Glutamatergic neuron (in vitro differentiated cells): ENCODE results near the gene HSP90B1. TPM values are rescaled to one million over a fixed set of nuclear protein-coding genes. Genes with fewer than 3 reads are reported as not detected.

Experiments
- DNase-seq: peaks from one replicate; pipeline ENCODE4 v3.0.0; 2022
- H3K27ac Mint-ChIP-seq: one replicate; pipeline ENCODE4 v1.8.0; 2020; ENCODE audit warnings: mild to moderate bottlenecking, mixed read lengths, inconsistent platforms; ENCODE audit not compliant: unreplicated experiment
- H3K27me3 Mint-ChIP-seq: one replicate; pipeline ENCODE4 v1.8.0; 2020; ENCODE audit warnings: mild to moderate bottlenecking, moderate library complexity, mixed read lengths, inconsistent platforms; ENCODE audit not compliant: unreplicated experiment
- H3K36me3 Mint-ChIP-seq: one replicate; pipeline ENCODE4 v1.8.0; 2020; ENCODE audit warnings: mild to moderate bottlenecking, mixed read lengths, inconsistent platforms; ENCODE audit not compliant: unreplicated experiment
- H3K4me1 Mint-ChIP-seq: one replicate; pipeline ENCODE4 v1.8.0; 2020; ENCODE audit warnings: mild to moderate bottlenecking, low read depth, mixed read lengths, inconsistent platforms; ENCODE audit not compliant: unreplicated experiment
- H3K4me3 Mint-ChIP-seq: one replicate; pipeline ENCODE4 v1.8.0; 2020; ENCODE audit warnings: mild to moderate bottlenecking, mixed read lengths, inconsistent platforms; ENCODE audit not compliant: unreplicated experiment
- H3K9me3 Mint-ChIP-seq: one replicate; pipeline ENCODE4 v1.8.0; 2020; ENCODE audit warnings: mild to moderate bottlenecking, moderate library complexity, mixed read lengths, inconsistent platforms; ENCODE audit not compliant: unreplicated experiment
- total RNA-seq: library from RNA; stranded (reverse); fragmentation: NEBNext Ultra II Directional; extraction: Animal tissue kit (Norgen Biotek cat#: 25700); gene quantifications from one replicate; pipeline ENCODE4 v1.2.1, GENCODE V29; 2021; ENCODE audit not compliant: unreplicated experiment
- TF ChIP-seq, protein P1 (sequence below): fragments of 200-600 bp; sonication (generic); IDR thresholded peaks from one replicate; pipeline ENCODE4 v1.5.0; 2021; ENCODE audit not compliant: partially characterized antibody, unreplicated experiment

HSP90B1 gene
- total RNA-seq, 1 donor from 2014 or later, result 231 TPM

DNA sequence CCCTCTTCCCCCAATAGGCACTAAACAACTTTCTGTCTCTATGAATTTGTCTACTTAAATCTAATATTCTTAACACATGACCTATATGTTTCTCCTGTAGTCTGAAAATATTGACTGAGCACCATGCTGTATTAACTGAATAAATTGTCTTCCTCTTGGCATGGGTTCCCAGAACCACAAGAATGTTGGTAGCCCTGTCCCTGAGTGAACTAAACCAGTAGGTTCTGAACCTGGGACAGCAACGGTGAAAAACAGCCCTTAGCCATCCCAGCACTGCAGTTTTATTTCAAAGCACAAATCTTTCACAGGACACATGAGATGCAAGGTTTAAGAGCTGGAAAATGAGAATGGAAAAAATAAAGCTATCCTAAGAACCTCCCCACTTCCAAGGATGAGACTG lies 20.4 kb upstream of the HSP90B1 start:
- Mint-ChIP-seq H3K36me3 (no peaks in the 10 kb centered on the region), H3K4me1 (peaks cover 13% of the 10 kb centered on the region), H3K27me3 (no peaks in the 10 kb centered on the region), H3K9me3 (peaks cover 3% of the 10 kb centered on the region), H3K4me3 (no peak overlapping the region), H3K27ac (no peak overlapping the region)
- no peak for DNase-seq
- TF ChIP-seq, protein P1, sequence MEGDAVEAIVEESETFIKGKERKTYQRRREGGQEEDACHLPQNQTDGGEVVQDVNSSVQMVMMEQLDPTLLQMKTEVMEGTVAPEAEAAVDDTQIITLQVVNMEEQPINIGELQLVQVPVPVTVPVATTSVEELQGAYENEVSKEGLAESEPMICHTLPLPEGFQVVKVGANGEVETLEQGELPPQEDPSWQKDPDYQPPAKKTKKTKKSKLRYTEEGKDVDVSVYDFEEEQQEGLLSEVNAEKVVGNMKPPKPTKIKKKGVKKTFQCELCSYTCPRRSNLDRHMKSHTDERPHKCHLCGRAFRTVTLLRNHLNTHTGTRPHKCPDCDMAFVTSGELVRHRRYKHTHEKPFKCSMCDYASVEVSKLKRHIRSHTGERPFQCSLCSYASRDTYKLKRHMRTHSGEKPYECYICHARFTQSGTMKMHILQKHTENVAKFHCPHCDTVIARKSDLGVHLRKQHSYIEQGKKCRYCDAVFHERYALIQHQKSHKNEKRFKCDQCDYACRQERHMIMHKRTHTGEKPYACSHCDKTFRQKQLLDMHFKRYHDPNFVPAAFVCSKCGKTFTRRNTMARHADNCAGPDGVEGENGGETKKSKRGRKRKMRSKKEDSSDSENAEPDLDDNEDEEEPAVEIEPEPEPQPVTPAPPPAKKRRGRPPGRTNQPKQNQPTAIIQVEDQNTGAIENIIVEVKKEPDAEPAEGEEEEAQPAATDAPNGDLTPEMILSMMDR, result no peak

DNA sequence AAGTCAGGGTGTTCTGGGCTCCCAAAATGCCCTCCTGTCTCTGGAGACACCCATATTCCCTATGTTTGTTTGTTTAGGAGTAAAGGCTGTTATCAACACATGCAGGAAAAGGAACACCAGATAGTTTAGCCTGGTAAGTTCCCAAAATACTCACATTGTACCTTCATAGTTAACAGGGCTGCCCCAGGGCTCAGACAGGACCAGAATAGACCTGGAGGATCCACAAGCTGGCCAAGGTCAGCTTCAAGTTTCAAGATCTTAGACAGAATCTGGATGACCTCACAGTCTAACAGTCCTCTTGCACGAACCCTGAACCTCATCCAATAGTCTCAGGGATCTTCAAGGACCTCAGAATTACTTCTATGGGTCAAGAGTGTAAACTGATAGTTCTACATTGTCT lies 18.1 kb upstream of the HSP90B1 start:
- TF ChIP-seq, protein P1, result no peak
- Mint-ChIP-seq H3K27ac (no peak overlapping the region), H3K27me3 (no peaks in the 10 kb centered on the region), H3K4me1 (peaks cover 12% of the 10 kb centered on the region), H3K4me3 (no peak overlapping the region), H3K9me3 (peaks cover 5% of the 10 kb centered on the region), H3K36me3 (no peaks in the 10 kb centered on the region)
- DNase-seq, result no peak

DNA sequence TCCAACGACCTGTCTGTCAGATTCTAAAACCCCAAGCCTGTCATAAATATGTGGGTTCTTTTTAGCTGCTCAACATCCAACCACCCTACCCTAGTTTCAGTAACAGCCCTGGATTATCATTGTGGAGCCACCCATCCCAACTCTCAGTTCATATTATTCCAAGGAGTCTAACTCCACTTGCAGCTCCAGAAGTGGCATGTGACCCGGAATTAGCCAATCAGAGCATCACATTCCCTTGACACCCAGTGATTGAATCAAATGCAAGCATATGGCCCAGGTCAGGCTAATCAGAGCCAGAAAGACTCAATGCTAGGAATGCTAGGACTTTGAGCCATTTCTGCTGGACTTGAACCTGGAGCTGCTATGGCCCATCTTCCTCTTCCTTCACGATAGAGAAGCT lies 17.1 kb upstream of the HSP90B1 start:
- no peak overlapping the region for H3K4me3 Mint-ChIP-seq
- H3K4me1 Mint-ChIP-seq, result peaks cover 12% of the 10 kb centered on the region
- H3K27ac Mint-ChIP-seq, result peak overlapping the region; percentile 94

DNA sequence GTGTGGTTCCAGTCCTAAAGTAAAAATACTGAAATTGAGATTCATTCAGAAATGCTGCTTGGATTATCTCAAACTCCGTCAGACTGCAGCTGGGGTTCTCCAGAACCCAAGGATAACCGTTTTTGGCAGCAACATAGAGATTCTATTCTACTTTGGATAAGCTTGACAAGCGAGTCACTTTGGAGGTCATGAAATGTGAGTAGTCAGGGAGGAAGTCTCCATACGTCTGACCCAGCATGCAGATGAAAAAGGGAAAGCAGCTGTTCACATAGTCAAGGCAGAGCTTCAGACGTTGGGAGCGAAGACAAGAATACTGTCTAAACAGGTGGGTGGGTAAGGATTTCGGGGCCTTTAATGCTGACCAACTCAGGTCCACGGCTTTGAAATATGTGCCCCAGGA lies 14.9 kb upstream of the HSP90B1 start:
- Mint-ChIP-seq H3K4me3 (no peak overlapping the region), H3K27me3 (no peaks in the 10 kb centered on the region), H3K4me1 (peaks cover 10% of the 10 kb centered on the region), H3K9me3 (peaks cover 5% of the 10 kb centered on the region), H3K27ac (no peak overlapping the region), H3K36me3 (no peaks in the 10 kb centered on the region)
- DNase-seq, result no peak
- TF ChIP-seq, protein P1, result no peak

More for the DNA sequence above, 17.1 kb upstream of the HSP90B1 start:
- no peak for DNase-seq
- TF ChIP-seq, protein P1, result no peak
- no peaks in the 10 kb centered on the region for H3K36me3 Mint-ChIP-seq
- no peaks in the 10 kb centered on the region for H3K27me3 Mint-ChIP-seq
- peaks cover 5% of the 10 kb centered on the region for H3K9me3 Mint-ChIP-seq

DNA sequence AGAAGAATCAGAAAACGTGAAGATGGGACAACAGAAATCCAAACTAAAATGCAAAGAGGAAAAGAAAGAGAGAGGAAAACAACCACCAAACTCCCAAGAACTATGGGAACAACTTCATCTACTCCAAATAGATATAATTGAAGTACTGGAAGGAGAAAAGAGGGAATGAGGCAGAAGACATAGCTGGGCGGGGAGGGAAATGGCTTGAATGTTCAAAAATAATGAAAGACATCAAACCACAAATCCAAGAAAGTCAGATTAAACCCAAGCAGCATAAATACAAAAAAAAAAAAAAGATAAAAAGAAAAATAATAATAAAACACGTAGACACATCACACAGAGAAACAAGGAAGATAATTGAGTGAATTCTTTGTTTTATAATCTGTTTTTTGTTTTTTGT lies 12.3 kb upstream of the HSP90B1 start:
- Mint-ChIP-seq H3K9me3 (peaks cover 5% of the 10 kb centered on the region), H3K27me3 (no peaks in the 10 kb centered on the region), H3K27ac (no peak overlapping the region), H3K4me1 (peaks cover 10% of the 10 kb centered on the region), H3K4me3 (no peak overlapping the region), H3K36me3 (no peaks in the 10 kb centered on the region)
- TF ChIP-seq, protein P1, result no peak
- no peak for DNase-seq
